GM12872 (cell line): ENCODE results near the gene DGCR8.

Source experiments
- CTCF ChIP-seq: IDR thresholded peaks from 3 replicates; pipeline ENCODE4 v1.5.1; 2011; ENCODE audit warnings: low read depth, mild to moderate bottlenecking, low read length, moderate library complexity; ENCODE audit not compliant: insufficient read depth

Gene DGCR8

GRCh38 chr22:20123366-20124082 lies 43.5 kb downstream of the DGCR8 start:
- TF ChIP-seq CTCF = no peak

- TF ChIP-seq CTCF = no peak
Measured at GRCh38 chr22:20124083-20124787, 44.2 kb downstream of the DGCR8 start.

DNA sequence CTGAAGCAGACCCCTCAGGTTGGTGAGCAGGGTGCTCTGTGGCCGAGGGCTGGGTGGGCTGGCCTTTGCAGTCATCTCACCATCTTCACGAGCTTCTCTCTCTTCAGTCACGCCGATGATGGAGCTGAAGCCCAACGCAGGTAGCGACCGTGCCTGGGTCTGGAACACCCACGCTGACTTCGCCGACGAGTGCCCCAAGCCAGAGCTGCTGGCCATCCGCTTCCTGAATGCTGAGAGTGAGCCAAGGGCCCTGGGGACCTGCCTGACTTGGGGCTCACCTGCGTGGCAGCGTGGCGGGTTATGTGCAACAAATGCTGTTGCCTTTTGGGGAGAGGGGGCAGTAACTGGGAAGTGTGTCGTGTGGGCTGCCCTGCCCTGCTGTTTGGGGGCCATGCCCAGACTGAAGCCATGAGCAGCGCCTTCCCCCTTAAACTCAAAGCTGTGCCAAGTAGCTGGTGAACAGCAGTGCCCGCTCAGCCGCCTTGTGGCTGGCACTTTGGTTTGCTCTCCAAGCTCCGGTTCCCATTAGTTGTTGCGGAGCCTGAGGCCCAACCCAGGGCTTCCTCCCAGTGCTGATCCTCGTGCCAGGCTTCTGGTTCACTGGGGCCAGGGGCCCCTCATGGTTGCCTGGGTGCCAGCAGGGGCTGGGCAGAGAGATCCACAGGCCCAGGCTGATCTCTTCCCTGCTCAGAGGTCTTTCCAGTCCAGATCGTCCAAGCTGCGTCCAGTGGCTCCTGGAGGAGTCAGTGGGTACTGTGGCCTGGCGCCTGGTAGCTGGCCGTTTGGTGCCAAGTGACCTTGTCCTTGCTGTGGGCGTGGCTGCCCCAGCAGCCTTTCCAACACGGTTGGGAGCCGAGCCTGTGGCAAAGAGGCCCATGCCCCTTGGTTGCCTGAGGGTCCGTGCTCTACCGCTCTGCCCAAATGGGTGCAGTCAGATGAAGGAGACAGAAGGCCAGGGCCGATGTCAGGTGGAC lies 45.4 kb downstream of the DGCR8 start:
- TF ChIP-seq CTCF = no peak

GRCh38 chr22:20126284-20127029 lies 46.4 kb downstream of the DGCR8 start:
- no peak for TF ChIP-seq CTCF

- TF ChIP-seq CTCF = no peak
Measured at GRCh38 chr22:20127318-20127868, 47.4 kb downstream of the DGCR8 start.

GRCh38 chr22:20127869-20128618 lies 48.0 kb downstream of the DGCR8 start:
- TF ChIP-seq CTCF = no peak
